ENCODE results near the gene SFTA2. TPM values are rescaled to one million over a fixed set of nuclear protein-coding genes. Genes with fewer than 3 reads are reported as not detected.
"Not testable (repeated sequence)": the region's sequence is repeated elsewhere in the genome, so short reads cannot be mapped to it uniquely, and the experiment has no call there.

SFTA2 gene
- total RNA-seq, 4 donors from 2014 or later: not detected

- intact Hi-C loops (cut with DNase I; ENCODE audit: low total_unique reads) (no loop called here), in situ Hi-C loops (cut with MboI; ENCODE audit: low pct_ligation_motif_present in 1 of 4, low pct_unique_long_range_greater_than_20kb in 1 of 4, low sequenced_read_pairs in 3 of 4) (loop anchor here in 1 of 4 donors (10.0 kb wide), 1 partner anchor 161 kb away; no protein-coding TSS in a partner anchor)
- H3K4me1 ChIP-seq: peaks cover 14 to 32% (median 22%) of the 10 kb centered on the region in 4 donors
- H3K36me3 ChIP-seq: peaks cover 0 to 9% (median 0%) of the 10 kb centered on the region in 4 donors
- DNase-seq: no peak
- H3K4me3 ChIP-seq: peak overlapping the region; percentile 3 to 74 (median 52)
- H3K27me3 ChIP-seq: no peaks in the 10 kb centered on the region
- no peak for TF ChIP-seq POLR2AphosphoS5 (IDR thresholded peaks at IDR 0.05)
- TF ChIP-seq EP300 (IDR thresholded peaks at IDR 0.05; ENCODE audit: low read depth): no peak
- 10% methylated on average over 21 of the region's 31 CpGs; no CpG with 5 or more reads in 1 of the 2 donors for WGBS, 2 donors (ENCODE audit: low coverage in 1 of 2)
- peak overlapping the region; percentile 92 to 94 (median 94) for H3K27ac ChIP-seq
- H3K9me3 ChIP-seq: no peaks in the 10 kb centered on the region
Observed at GRCh38 chr6:30913721-30914075, 18.3 kb downstream of the SFTA2 start.

GRCh38 chr6:30912746-30913520, 19.0 kb downstream of the SFTA2 start:
- in situ Hi-C loops (cut with MboI; ENCODE audit: low pct_ligation_motif_present in 1 of 4, low pct_unique_long_range_greater_than_20kb in 1 of 4, low sequenced_read_pairs in 3 of 4): loop anchor here in 1 of 4 donors (10.0 kb wide), 1 partner anchor 162 kb away; no protein-coding TSS in a partner anchor
- H3K36me3 ChIP-seq: peaks cover 0 to 4% (median 0%) of the 10 kb centered on the region in 4 donors
- no peak overlapping the region for H3K4me3 ChIP-seq
- intact Hi-C loops (cut with DNase I; ENCODE audit: low total_unique reads): no loop called here
- no peaks in the 10 kb centered on the region for H3K27me3 ChIP-seq
- H3K4me1 ChIP-seq: peaks cover 17 to 36% (median 26%) of the 10 kb centered on the region in 4 donors
- H3K27ac ChIP-seq: peak overlapping the region; percentile 92 to 94 (median 94)
- TF ChIP-seq POLR2A (IDR thresholded peaks at IDR 0.05) (no peak), EP300 (IDR thresholded peaks at IDR 0.05; ENCODE audit: low read depth) (no peak), POLR2AphosphoS5 (IDR thresholded peaks at IDR 0.05) (no peak), CTCF (IDR thresholded peaks at IDR 0.05) (no peak)
- no peak for DNase-seq
- 85 to 86% methylated on average over 5 to 8 of the region's 8 CpGs for WGBS, 2 donors (ENCODE audit: low coverage in 1 of 2)
- H3K9me3 ChIP-seq: no peaks in the 10 kb centered on the region

GRCh38 chr6:30910473-30910872, 21.5 kb downstream of the SFTA2 start:
- DNase-seq; H3K27ac ChIP-seq; H3K9me3 ChIP-seq; H3K27me3 ChIP-seq; H3K36me3 ChIP-seq; H3K4me3 ChIP-seq; intact Hi-C loops (cut with DNase I; ENCODE audit: low total_unique reads): not testable (repeated sequence)
- WGBS, 2 donors (ENCODE audit: low coverage in 1 of 2): 80 to 89% methylated on average over 2 to 10 of the region's 12 CpGs
- in situ Hi-C loops (cut with MboI; ENCODE audit: low pct_ligation_motif_present in 1 of 4, low pct_unique_long_range_greater_than_20kb in 1 of 4, low sequenced_read_pairs in 3 of 4): loop anchor here in 1 of 4 donors (10.0 kb wide), 1 partner anchor 164 kb away; no protein-coding TSS in a partner anchor
- H3K4me1 ChIP-seq: peaks cover 17 to 41% (median 28%) of the 10 kb centered on the region in 4 donors

GRCh38 chr6:30908700-30909099, 23.3 kb downstream of the SFTA2 start:
- WGBS, 2 donors (ENCODE audit: low coverage in 1 of 2): 25% methylated on average over 2 of the region's 2 CpGs; no CpG with 5 or more reads in 1 of the 2 donors
- no peak for DNase-seq
- peak overlapping the region in 3 of 4 donors; percentile 63 to 76 (median 76) for H3K27ac ChIP-seq
- no peaks in the 10 kb centered on the region for H3K27me3 ChIP-seq
- TF ChIP-seq POLR2A (IDR thresholded peaks at IDR 0.05) (no peak), POLR2AphosphoS5 (IDR thresholded peaks at IDR 0.05) (no peak), CTCF (IDR thresholded peaks at IDR 0.05) (no peak), EP300 (IDR thresholded peaks at IDR 0.05; ENCODE audit: low read depth) (no peak)
- H3K4me1 ChIP-seq: peaks cover 9 to 27% (median 17%) of the 10 kb centered on the region in 4 donors
- H3K4me3 ChIP-seq: peak overlapping the region; percentile 60 to 99 (median 68)
- H3K36me3 ChIP-seq: peaks cover 0 to 4% (median 0%) of the 10 kb centered on the region in 4 donors
- H3K9me3 ChIP-seq: no peaks in the 10 kb centered on the region
- intact Hi-C loops (cut with DNase I; ENCODE audit: low total_unique reads) (no loop called here), in situ Hi-C loops (cut with MboI; ENCODE audit: low pct_ligation_motif_present in 1 of 4, low pct_unique_long_range_greater_than_20kb in 1 of 4, low sequenced_read_pairs in 3 of 4) (no loop called here)
